HEK293 (cell line): ENCODE results near the gene KLHL11.
A peak's percentile ranks its signal among the peaks of the same experiment; 100 is the strongest.

Experiments
- BCL11A ChIP-seq: fragments of 450-650 bp; formaldehyde crosslinking; IDR thresholded peaks from 2 replicates; pipeline ENCODE4 v1.5.1; 2016; ENCODE audit warnings: low read depth, missing biosample characterization, missing genetic modification characterization
- BCL11B ChIP-seq: fragments of 450-650 bp; formaldehyde crosslinking; IDR thresholded peaks from 2 replicates; pipeline ENCODE4 v1.5.1; 2016; ENCODE audit warnings: low read depth, missing biosample characterization, missing genetic modification characterization
- FEZF1 ChIP-seq: fragments of 450-650 bp; formaldehyde crosslinking; IDR thresholded peaks from 2 replicates; pipeline ENCODE4 v1.5.1; 2016; ENCODE audit warnings: missing biosample characterization, missing genetic modification characterization
- HIC1 ChIP-seq: fragments of 450-650 bp; formaldehyde crosslinking; IDR thresholded peaks from 2 replicates; pipeline ENCODE4 v1.5.1; 2016; ENCODE audit warnings: missing biosample characterization, missing genetic modification characterization
- HOXA7 ChIP-seq: sonication (generic); formaldehyde crosslinking; IDR thresholded peaks from 2 replicates; pipeline ENCODE4 v1.8.1; 2022; ENCODE audit warnings: missing genetic modification reagents, borderline replicate concordance
- INSM2 ChIP-seq: fragments of 450-650 bp; formaldehyde crosslinking; IDR thresholded peaks from 2 replicates; pipeline ENCODE4 v1.5.1; 2016; ENCODE audit warnings: missing biosample characterization, missing genetic modification characterization
- KLF10 ChIP-seq: fragments of 450-650 bp; IDR thresholded peaks from 2 replicates; pipeline ENCODE4 v1.5.1; 2018; ENCODE audit warnings: missing biosample characterization, mild to moderate bottlenecking, missing genetic modification characterization
- KLF17 ChIP-seq: fragments of 450-650 bp; formaldehyde crosslinking; IDR thresholded peaks from 2 replicates; pipeline ENCODE4 v1.5.1; 2016; ENCODE audit warnings: missing biosample characterization, missing genetic modification characterization
- PBX3 ChIP-seq: sonication (generic); formaldehyde crosslinking; IDR thresholded peaks from 2 replicates; pipeline ENCODE4 v1.8.1; 2022; ENCODE audit warnings: mild to moderate bottlenecking, moderate library complexity, missing genetic modification reagents
- YY2 ChIP-seq: fragments of 450-650 bp; formaldehyde crosslinking; IDR thresholded peaks from 2 replicates; pipeline ENCODE4 v1.5.1; 2016; ENCODE audit warnings: missing biosample characterization, missing genetic modification characterization
- ZBTB26 ChIP-seq: fragments of 450-650 bp; formaldehyde crosslinking; optimal IDR thresholded peaks from 2 replicates; pipeline ENCODE3; 2016; ENCODE audit warnings: missing biosample characterization, mild to moderate bottlenecking, missing genetic modification characterization
- ZBTB49 ChIP-seq: fragments of 450-650 bp; formaldehyde crosslinking; IDR thresholded peaks from 2 replicates; pipeline ENCODE4 v1.5.1; 2016; ENCODE audit warnings: missing biosample characterization, missing genetic modification characterization, low read depth
- ZFHX2 ChIP-seq: fragments of 450-650 bp; formaldehyde crosslinking; conservative IDR thresholded peaks from 2 replicates; pipeline ENCODE4 v1.5.1; 2016; ENCODE audit warnings: missing biosample characterization, missing genetic modification characterization
- ZNF132 ChIP-seq: fragments of 450-650 bp; formaldehyde crosslinking; IDR thresholded peaks from 2 replicates; pipeline ENCODE4 v1.5.1; 2017; ENCODE audit warnings: missing biosample characterization, missing genetic modification characterization, borderline replicate concordance
- ZNF211 ChIP-seq: fragments of 450-650 bp; formaldehyde crosslinking; IDR thresholded peaks from 2 replicates; pipeline ENCODE4 v1.5.1; 2016; ENCODE audit warnings: low read depth, missing biosample characterization, missing genetic modification characterization
- ZNF239 ChIP-seq: fragments of 450-650 bp; formaldehyde crosslinking; IDR thresholded peaks from 2 replicates; pipeline ENCODE4 v1.5.1; 2016; ENCODE audit warnings: missing biosample characterization, missing genetic modification characterization
- ZNF335 ChIP-seq: fragments of 450-650 bp; formaldehyde crosslinking; conservative IDR thresholded peaks from 2 replicates; pipeline ENCODE4 v1.5.1; 2016; ENCODE audit warnings: missing biosample characterization, missing genetic modification characterization
- ZNF341 ChIP-seq: fragments of 450-650 bp; formaldehyde crosslinking; IDR thresholded peaks from 2 replicates; pipeline ENCODE4; 2016; ENCODE audit warnings: low read depth, missing biosample characterization, missing genetic modification characterization
- ZNF391 ChIP-seq: fragments of 450-650 bp; formaldehyde crosslinking; IDR thresholded peaks from 2 replicates; pipeline ENCODE4 v1.5.1; 2016; ENCODE audit warnings: low read depth, missing biosample characterization, missing genetic modification characterization, borderline replicate concordance
- ZNF404 ChIP-seq: fragments of 450-650 bp; formaldehyde crosslinking; IDR thresholded peaks from 2 replicates; pipeline ENCODE4 v1.5.1; 2017; ENCODE audit warnings: missing biosample characterization, missing genetic modification characterization
- ZNF416 ChIP-seq: fragments of 450-650 bp; formaldehyde crosslinking; IDR thresholded peaks from 2 replicates; pipeline ENCODE4 v1.5.1; 2016; ENCODE audit warnings: missing biosample characterization, missing genetic modification characterization
- ZNF433 ChIP-seq: fragments of 450-650 bp; formaldehyde crosslinking; IDR thresholded peaks from 2 replicates; pipeline ENCODE4 v1.5.1; 2016; ENCODE audit warnings: missing biosample characterization, missing genetic modification characterization, low read depth
- ZNF560 ChIP-seq: fragments of 450-650 bp; formaldehyde crosslinking; IDR thresholded peaks from 2 replicates; pipeline ENCODE4 v1.5.1; 2017; ENCODE audit warnings: missing biosample characterization, missing genetic modification characterization, borderline replicate concordance
- ZNF561 ChIP-seq: fragments of 450-650 bp; IDR thresholded peaks from 2 replicates; pipeline ENCODE4 v1.5.1; 2018; ENCODE audit warnings: missing biosample characterization, missing genetic modification characterization, borderline replicate concordance
- ZNF571 ChIP-seq: fragments of 450-650 bp; formaldehyde crosslinking; IDR thresholded peaks from 2 replicates; pipeline ENCODE4 v1.5.0; 2017; ENCODE audit warnings: missing biosample characterization, missing genetic modification characterization
- ZNF580 ChIP-seq: fragments of 450-650 bp; formaldehyde crosslinking; IDR thresholded peaks from 2 replicates; pipeline ENCODE4 v1.5.1; 2016; ENCODE audit warnings: missing biosample characterization, missing genetic modification characterization
- ZNF658 ChIP-seq: fragments of 450-650 bp; formaldehyde crosslinking; IDR thresholded peaks from 2 replicates; pipeline ENCODE4; 2016; ENCODE audit warnings: missing biosample characterization, missing genetic modification characterization
- ZNF777 ChIP-seq: fragments of 450-650 bp; formaldehyde crosslinking; IDR thresholded peaks from 2 replicates; pipeline ENCODE4 v1.5.1; 2017; ENCODE audit warnings: missing biosample characterization, missing genetic modification characterization, borderline replicate concordance
- ZNF830 ChIP-seq: fragments of 450-650 bp; IDR thresholded peaks from 2 replicates; pipeline ENCODE4 v1.5.0; 2018; ENCODE audit warnings: missing biosample characterization, missing genetic modification characterization, low read depth, mild to moderate bottlenecking, moderate library complexity
- ZSCAN30 ChIP-seq: fragments of 450-650 bp; IDR thresholded peaks from 2 replicates; pipeline ENCODE4 v1.5.1; 2018; ENCODE audit warnings: missing biosample characterization, mild to moderate bottlenecking, missing genetic modification characterization, moderate library complexity

Gene KLHL11

GRCh38 chr17:41835800-41836549, 29.2 kb downstream of the KLHL11 start, which contains the start of gene NT5C3B (continued):
- TF ChIP-seq ZNF335 = peak; percentile 15; the same call in 1 of the 2 replicates
- TF ChIP-seq ZNF830 = no peak
- peak; percentile 68 for TF ChIP-seq ZBTB26 (tag by site-specific recombination)
- peak; percentile 41; the same call in 1 of the 2 replicates for TF ChIP-seq ZSCAN30 (tag by site-specific recombination)
- TF ChIP-seq ZBTB49 (tag by site-specific recombination) = no peak
- no peak for TF ChIP-seq BCL11A (tag by site-specific recombination)
- TF ChIP-seq FEZF1 (tag by site-specific recombination) = no peak
- TF ChIP-seq ZNF580 (tag by site-specific recombination) = no peak
- no peak for TF ChIP-seq ZNF658 (tag by site-specific recombination)
- TF ChIP-seq ZNF433 = no peak
- TF ChIP-seq KLF10 (tag by site-specific recombination) = peak; percentile 62
- TF ChIP-seq ZNF211 (tag by site-specific recombination) = no peak
- TF ChIP-seq ZNF571 = no peak
- no peak for TF ChIP-seq ZNF341 (tag by site-specific recombination)
- peak; percentile 57; the same call in 1 of the 2 replicates for TF ChIP-seq PBX3
- TF ChIP-seq ZNF132 (tag by site-specific recombination) = no peak
- no peak for TF ChIP-seq HOXA7 (CRISPR knock-in tag)
- TF ChIP-seq ZNF416 (tag by site-specific recombination) = no peak
- no peak for TF ChIP-seq ZNF239 (tag by site-specific recombination)
- no peak for TF ChIP-seq ZNF560 (tag by site-specific recombination)
- no peak for TF ChIP-seq BCL11B (tag by site-specific recombination)
- TF ChIP-seq HIC1 (tag by site-specific recombination) = no peak
- TF ChIP-seq ZNF561 (tag by site-specific recombination) = no peak
- no peak for TF ChIP-seq YY2 (tag by site-specific recombination)
- no peak for TF ChIP-seq INSM2
- TF ChIP-seq KLF17 (tag by site-specific recombination) = no peak
- TF ChIP-seq ZNF777 (tag by site-specific recombination) = no peak
- peak; percentile 93 for TF ChIP-seq ZFHX2 (tag by site-specific recombination)
- no peak for TF ChIP-seq ZNF391 (tag by site-specific recombination)
- no peak for TF ChIP-seq ZNF404
